HG03135 (cell line): ENCODE results near the gene SLC5A4.
"Not testable (repeated sequence)": the region's sequence is repeated elsewhere in the genome, so short reads cannot be mapped to it uniquely, and the experiment has no call there.

Experiments used
- ATAC-seq: cut with Tn5 transposase; IDR thresholded peaks from one replicate; pipeline ENCODE4 v1.9.1; 2021; ENCODE audit warnings: mild to moderate bottlenecking, moderate library complexity; ENCODE audit not compliant: unreplicated experiment

The SLC5A4 gene

DNA sequence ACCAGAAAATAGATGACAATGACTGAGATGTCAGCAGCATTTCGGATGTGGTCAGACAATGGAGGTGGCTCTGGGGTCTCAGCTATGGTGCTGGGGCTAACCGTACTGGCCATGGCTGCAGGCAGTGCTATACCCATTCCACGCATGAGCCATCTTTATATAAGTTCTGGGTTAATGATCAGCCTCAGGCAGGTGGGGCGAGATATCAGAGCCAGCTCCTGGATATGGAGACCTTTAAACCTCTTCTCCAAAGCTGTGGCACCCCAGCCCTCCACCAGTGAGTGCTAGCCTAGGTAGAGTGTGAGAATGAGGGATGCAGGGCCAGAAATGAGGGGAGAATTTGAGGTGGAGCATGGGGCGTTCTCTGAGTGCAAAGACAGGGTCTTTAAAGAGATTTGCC, at the start of gene SLC5A4:
TSS of gene SLC5A4 (minus strand) at position 131 of the 400 bp plus-strand sequence. CDS start at position 113, 18 bp downstream.
- ATAC-seq: no peak

DNA sequence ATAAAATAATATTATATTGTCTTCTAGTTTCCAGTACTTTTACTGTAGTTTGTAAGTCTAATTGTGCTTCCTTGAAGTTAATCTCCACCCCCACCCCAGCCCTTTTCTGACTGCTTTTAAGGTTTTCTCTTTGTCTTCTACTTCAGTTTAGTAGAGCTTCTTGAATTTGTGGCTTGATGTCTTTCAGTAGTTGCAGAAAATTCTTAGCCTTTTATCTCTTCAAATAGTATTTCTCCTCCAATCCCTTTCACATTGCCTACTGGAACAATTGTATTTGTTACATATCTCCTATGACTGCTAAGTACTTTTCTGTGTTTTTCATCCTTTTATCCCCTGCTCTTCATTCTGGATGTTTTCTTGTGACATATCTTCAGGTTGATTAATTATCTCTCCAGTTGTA, 38.8 kb upstream of the SLC5A4 start:
- ATAC-seq: not testable (repeated sequence)

DNA sequence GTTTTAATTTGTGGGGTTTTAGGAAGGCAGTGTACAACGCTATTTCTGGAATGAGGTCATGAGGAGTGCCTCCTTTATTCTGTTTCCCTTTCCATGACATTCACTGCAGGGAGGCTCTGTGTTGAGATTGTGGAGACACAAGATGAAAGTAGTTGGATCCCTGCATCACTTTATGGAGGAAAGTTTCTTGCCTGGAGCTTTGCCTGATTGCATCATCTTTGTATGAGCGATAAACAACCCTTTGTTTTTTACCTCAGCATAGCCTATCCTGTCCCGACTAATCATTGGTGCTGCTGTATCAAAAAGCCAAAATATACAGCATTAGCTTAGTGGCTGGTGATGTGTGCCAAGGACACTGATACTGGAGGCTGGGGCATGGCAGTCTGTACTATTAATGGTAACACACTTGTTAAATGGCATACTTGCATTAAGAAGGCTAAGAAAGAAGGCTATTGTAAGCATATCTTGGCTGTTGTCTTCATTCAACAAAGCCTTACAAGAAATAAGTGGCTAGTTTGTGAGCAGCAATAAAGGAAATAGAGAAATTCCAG, 31.2 kb upstream of the SLC5A4 start:
- no peak for ATAC-seq

DNA sequence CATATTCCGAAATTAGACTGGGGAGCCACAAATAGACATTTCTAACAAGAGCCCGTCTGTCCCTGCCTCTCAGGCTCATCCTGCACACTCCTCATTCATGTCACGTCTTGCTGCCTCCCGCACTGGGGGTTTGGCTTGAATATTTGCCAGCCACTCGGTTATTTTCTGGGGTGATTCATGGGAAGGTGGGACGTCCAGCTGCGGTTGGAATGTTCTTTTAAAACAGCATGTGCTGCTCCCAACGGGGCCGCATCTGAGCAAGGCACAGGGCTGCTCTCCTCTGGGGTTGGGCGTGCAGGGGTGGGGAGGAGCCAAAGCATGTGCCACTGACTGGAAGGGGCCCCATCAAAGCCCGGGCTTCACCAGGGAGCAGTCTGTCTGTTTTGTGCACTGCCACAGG, 25.9 kb upstream of the SLC5A4 start:
- no peak for ATAC-seq

DNA sequence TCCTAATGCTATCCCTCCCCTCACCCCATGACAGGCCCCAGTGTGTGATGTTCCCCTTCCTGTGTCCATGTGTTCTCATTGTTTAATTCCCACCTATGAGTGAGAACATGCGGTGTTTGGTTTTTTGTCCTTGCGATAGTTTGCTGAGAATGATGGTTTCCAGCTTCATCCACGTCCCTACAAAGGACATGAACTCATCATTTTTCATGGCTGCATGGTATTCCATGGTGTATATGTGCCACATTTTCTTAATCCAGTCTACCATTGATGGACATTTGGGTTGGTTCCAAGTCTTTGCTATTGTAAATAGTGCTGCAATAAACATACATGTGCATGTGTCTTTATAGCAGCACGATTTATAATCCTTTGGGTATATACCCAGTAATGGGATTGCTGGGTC, 20.2 kb upstream of the SLC5A4 start:
- ATAC-seq: not testable (repeated sequence)

- no peak for ATAC-seq
These were observed 16.2 kb upstream of the SLC5A4 start for GRCh38 chr22:32271389-32271788.

- ATAC-seq: no peak
These were observed 15.7 kb upstream of the SLC5A4 start for GRCh38 chr22:32270641-32271369.

DNA sequence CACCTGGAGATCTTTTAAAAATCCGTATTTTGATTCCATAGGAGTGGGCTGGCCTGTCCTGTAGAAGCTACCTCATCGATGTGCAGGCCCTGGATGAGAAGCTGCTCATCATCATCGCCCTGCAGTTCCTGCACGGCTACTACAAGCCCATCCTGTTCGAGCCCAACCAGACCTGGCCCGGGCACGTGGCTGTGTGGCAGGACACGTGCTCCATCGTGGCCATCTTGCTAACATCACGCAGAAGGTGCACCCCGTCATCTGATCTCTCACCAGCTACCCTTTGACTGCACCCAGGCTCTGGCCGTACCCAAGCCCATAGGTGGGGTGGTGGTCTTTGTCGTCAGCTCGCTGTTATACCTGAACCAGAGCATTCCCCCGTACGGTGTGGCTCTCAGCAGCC, 14.2 kb upstream of the SLC5A4 start:
- ATAC-seq: no peak

DNA sequence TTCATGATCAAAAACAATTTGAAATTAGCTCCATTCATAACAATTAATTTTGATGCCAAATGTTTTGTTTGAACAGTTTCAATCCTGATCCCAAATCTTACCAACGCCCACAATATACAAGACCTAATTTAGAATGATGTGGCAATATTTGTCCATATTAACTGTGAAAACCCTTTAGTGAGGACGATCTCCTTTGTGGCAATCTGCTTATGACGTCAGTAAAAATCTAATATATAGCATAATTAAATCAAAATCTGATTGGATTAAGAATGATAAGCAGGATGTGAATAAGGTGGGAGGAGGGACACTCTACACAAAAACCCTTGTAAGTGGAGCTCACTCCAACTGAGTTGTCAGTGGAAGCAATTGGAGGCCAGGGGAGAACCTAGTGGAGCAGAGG, 11.9 kb upstream of the SLC5A4 start:
- no peak for ATAC-seq

DNA sequence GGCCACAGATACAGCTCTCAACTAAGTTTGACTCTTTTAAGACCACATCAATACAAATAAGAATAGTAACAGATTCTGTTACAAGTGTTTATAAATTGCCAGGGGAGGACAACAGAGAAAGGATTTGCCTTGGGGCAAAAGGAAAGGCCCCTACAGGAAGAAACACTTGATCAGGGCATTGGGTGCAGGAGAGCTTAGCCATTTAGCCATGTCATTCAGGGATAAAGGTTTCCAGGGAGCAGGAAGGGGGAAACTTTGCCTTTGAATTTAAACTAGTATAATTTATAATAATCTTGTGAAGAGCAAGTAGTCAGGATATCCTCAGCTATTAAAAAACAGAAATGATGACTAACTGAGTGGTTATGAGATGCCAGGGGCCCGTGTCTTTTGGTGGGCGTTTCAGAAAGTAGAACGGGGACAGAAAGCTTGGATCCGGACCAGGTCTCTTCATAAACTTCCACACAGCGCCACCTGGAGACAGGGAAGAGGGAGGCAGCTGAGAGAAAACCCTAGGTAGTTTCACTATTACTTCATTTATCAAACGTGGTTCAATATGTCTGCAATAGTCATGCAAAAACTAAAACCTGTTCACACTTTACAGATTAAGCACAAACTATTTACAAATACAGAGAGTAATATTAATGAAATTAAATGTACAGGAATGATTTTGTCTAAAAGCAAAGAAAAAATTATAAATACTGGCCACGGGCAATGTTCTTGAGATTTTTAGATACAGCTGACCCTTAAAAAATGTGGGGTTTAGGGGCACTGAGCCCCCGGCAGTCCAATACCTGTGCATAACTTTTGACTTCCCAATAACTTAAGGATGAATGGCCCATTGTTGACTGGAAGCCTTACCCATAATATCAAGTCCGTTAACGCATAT, 11.0 kb upstream of the SLC5A4 start:
- no peak for ATAC-seq

DNA sequence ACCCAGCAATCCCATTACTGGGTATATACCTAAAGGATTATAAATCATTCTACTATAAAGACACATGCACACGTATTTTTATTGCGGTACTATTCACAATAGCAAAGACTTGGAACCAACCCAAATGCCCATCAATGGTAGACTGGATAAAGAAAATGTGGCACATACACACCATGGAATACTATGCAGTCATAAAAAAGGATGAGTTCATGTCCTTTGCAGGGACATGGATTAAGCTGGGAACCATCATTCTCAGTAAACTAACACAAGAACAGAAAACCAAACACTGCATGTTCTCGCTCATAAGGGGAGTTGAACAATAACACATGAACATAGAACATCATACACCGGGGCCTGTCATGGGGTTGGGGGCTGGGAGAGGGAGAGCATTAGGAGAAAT, 8.5 kb upstream of the SLC5A4 start:
- not testable (repeated sequence) for ATAC-seq

DNA sequence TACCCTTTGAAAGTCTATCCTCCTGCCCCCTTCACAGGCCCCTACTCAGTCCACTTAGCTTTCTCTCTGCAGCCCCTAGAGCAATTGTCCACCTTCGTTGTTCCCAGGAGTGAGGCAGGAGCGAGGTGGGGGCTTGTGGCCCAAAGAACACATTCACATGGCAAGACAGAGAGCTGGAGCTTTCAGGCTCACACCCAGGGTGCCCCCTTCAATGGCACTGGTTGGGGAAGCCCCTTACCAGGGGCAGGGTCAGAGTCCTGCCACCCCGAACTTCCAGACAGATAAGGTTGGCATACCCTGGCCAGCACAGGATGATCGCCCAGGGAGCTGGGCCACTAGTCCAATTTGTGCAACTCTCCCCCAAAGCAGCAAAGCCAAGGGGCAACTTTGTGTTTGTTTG, 6.2 kb upstream of the SLC5A4 start:
- ATAC-seq: no peak

DNA sequence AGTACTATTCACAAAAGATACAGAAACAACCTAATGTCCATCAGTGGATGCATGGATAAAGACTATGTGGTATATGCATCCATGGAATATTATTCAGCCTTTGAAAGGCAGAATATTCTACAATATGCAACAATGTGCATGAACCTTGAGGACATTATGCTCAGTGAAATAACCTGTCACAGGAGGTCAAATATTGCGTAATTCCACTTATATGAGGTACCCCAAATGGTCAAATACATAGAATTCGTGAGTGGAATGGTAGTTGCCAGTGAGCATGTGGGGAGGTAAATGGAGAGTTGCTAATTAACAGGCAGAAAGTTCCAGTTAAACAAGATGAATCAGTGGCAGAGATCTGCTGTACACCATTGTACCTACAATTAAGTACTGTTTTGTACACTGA, 3.6 kb upstream of the SLC5A4 start:
- ATAC-seq: no peak

DNA sequence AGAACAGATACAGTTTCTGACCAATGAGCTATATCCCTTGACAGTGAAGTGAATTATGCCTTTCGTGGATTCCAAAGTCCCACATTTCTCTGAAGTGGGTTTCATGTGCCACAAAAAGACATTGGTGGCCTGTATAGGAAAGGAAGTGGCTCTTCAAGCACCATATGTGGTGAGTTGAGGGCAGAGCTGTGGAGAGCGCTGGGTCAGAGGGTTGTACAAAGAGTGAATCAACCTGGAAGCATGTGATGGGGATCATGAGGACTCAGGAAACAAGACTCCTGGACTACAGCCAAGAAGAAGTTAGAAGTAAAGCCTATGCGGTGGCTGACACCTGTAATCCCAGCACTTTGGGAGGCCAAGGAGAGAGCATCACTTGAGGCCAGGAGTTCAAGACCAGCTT, 579 bp upstream of the SLC5A4 start:
- no peak for ATAC-seq

DNA sequence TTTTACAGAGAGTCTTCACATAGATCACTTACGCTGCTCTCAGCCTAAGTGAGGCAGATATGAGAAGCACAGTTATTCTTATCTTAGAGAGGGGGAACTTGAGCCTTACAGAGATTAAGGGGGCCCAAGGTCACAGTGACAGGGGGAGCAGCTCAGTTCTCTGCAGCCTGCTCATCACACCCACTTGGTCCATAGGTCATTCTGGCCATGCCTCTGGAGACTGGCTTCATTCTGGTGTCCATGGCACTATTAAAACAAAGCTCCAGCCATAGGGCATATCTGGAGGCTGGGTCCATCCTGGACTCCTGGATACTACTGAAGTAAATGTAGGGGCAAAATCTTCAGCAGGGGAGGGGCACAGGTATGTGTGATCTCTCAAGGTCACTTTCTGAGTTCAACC, 5.9 kb downstream of the SLC5A4 start:
- ATAC-seq: no peak

GRCh38 chr22:32248276-32248675, 6.9 kb downstream of the SLC5A4 start:
- ATAC-seq: no peak

DNA sequence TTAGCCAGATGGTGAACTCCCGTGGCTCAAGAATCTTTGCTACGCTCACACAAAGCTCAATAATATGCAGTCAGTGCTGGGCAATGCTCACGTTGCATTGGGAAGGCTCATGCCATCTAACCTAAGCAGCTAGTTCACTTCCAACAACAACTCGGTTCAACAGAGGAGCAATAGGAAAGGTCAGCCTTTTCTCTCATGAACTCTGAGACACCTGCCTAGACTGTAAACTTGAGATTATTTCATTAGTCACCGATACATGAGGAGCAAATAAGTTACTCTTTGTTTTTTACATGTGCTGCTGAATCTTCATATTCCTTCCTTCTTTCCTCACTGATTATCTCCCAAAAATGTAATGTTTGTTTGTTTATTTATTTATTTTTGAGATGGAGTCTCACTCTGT, 9.0 kb downstream of the SLC5A4 start:
- no peak for ATAC-seq

- ATAC-seq: no peak
These were observed 10.1 kb downstream of the SLC5A4 start for GRCh38 chr22:32245042-32245441.

- no peak for ATAC-seq
These were observed 10.6 kb downstream of the SLC5A4 start for GRCh38 chr22:32244547-32244946.

GRCh38 chr22:32240461-32240860, 14.7 kb downstream of the SLC5A4 start:
- ATAC-seq: no peak

GRCh38 chr22:32237906-32238305, 17.2 kb downstream of the SLC5A4 start:
- no peak for ATAC-seq

- ATAC-seq: no peak
These were observed 18.2 kb downstream of the SLC5A4 start for GRCh38 chr22:32236970-32237369.
